ENCODE measurements around the gene NASP.

DNA sequence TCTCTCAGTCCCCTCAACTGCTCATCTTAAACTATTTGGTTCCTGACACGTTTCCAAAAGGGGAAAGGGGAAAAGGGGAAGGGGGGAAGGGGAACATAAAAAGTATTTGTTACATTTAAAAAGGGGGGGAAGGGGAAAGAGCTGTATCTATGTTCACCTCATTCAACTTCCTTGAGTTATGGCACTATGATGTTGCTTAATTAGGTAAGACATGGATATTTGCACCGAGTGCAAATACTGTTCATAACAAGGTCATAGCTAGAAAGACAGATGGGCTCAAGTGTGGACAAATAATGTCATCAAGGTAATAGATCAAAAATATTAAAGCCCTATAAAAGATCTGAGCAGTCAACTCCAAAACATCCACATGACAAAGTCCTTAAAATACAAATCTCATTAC is 76.5 kb downstream of the NASP start:
- TF ChIP-seq POLR2AphosphoS5 (IDR thresholded peaks at IDR 0.05; ENCODE audit: insufficient read depth, low read depth, low read length) (no peak), POLR2A (IDR thresholded peaks at IDR 0.05; ENCODE audit: low read depth, low read length) (no peak)
- TF ChIP-seq, protein P1, sequence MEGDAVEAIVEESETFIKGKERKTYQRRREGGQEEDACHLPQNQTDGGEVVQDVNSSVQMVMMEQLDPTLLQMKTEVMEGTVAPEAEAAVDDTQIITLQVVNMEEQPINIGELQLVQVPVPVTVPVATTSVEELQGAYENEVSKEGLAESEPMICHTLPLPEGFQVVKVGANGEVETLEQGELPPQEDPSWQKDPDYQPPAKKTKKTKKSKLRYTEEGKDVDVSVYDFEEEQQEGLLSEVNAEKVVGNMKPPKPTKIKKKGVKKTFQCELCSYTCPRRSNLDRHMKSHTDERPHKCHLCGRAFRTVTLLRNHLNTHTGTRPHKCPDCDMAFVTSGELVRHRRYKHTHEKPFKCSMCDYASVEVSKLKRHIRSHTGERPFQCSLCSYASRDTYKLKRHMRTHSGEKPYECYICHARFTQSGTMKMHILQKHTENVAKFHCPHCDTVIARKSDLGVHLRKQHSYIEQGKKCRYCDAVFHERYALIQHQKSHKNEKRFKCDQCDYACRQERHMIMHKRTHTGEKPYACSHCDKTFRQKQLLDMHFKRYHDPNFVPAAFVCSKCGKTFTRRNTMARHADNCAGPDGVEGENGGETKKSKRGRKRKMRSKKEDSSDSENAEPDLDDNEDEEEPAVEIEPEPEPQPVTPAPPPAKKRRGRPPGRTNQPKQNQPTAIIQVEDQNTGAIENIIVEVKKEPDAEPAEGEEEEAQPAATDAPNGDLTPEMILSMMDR (IDR thresholded peaks at IDR 0.05; ENCODE audit: extremely low read depth in 1 of 2, insufficient read depth in 1 of 2, low read depth in 1 of 2, low read length in 2 of 2): no peak

Data from endothelial cell of umbilical vein (primary cell).